A172 (cell line): ENCODE data around the gene LFNG. TPM values are rescaled to one million over a fixed set of nuclear protein-coding genes. Genes with fewer than 3 reads are reported as not detected.
A peak's percentile ranks its signal among the peaks of the same experiment; 100 is the strongest.
"Not testable (repeated sequence)": the region's sequence is repeated elsewhere in the genome, so short reads cannot be mapped to it uniquely, and the experiment has no call there.

Experiments used
- DNase-seq: peaks from one replicate; pipeline ENCODE4 v3.0.0-alpha.2; 2015; ENCODE audit warnings: low spot score
- total RNA-seq: library from RNA; depleted of rRNA; stranded (reverse); fragments of >200 nt; shearing (Covaris generic); gene quantifications from 2 replicates; pipeline ENCODE4 v1.2.3, GENCODE V29; 2014

LFNG gene
- total RNA-seq, 1 experiment from 2014 or later, result 21.2 TPM

- no peak for DNase-seq
Observed at GRCh38 chr7:2544541-2545188, 25.1 kb downstream of the LFNG start.

- no peak for DNase-seq
Observed at GRCh38 chr7:2545746-2546425, 26.3 kb downstream of the LFNG start.

DNA sequence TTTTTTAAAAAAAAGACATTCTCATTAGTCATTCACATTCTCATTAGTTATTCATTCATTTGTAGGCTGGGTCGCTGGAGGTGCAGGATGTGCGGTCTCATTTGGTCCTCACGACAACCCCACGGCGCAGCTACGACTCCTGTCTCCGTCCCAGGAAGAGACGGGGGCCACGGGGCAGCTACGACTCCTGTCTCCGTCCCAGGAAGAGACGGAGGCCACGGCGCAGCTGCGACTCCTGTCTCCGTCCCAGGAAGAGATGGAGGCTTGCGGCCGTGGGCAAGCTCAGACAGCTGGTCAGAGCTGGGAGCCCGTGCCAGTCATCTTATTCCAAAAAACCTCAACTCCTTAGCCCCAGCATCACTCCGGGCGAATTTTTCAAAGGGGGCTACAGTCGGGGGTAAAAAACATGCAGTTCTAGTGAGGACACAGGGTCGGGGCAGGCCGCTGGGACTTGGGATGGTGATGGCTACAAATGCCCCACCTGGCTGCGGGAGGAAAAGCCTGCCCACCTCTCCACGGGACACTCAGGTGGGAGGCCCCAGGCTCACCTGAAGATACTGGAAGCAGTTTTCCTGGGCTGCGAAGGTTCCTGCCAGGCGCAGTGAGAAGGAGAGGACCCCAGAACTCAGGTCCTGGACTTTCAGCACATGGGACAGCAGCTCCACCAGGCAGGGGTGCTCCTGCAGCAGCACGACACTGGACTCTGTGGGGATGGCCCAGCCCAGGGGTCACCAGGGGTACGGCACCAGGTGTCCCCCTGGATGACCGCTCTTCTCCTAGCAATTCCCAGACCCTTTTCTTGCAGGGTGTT is 27.4 kb downstream of the LFNG start:
- no peak for DNase-seq

GRCh38 chr7:2551418-2551817 is 31.8 kb downstream of the LFNG start:
- no peak for DNase-seq

GRCh38 chr7:2553108-2553507 is 33.5 kb downstream of the LFNG start:
- DNase-seq, result no peak

GRCh38 chr7:2553831-2554581 is 34.4 kb downstream of the LFNG start:
- no peak for DNase-seq

DNA sequence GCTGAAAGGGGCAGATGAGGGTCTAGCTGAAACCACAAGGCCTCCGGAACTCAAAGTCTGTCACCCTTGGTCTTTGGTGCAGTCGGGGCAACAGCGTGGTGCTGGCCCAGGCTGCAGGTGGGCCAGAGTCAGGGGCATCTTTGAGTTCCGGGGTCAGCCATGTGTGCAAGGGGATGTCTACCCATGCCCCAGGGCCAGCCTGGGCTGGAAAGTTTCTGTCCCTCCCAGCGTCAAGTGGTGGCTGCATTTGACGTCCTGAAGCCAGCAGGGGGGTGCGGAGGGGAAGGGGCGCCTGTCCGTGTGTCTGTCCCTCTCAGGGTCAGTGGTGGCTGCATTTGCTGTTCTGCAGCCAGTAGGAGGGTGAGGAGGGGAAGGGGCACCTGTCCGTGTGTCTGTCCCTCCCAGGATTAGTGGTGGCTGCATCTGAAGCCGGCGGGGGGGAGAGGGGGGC is 35.1 kb downstream of the LFNG start:
- DNase-seq, result no peak

- DNase-seq, result peak; percentile 95
Observed at GRCh38 chr7:2555121-2556052, 35.8 kb downstream of the LFNG start, which contains the start of gene BRAT1. Gene BRAT1, minus strand, starts transcription at chr7:2555524. Its CDS starts 1,093 bp downstream, at chr7:2554431.

GRCh38 chr7:2558629-2559282 is 39.2 kb downstream of the LFNG start, which contains the start of gene IQCE:
Gene IQCE, plus strand, starts transcription at chr7:2558979. Its CDS starts 203 bp downstream, at chr7:2559182.
- peak; percentile 77 for DNase-seq

DNA sequence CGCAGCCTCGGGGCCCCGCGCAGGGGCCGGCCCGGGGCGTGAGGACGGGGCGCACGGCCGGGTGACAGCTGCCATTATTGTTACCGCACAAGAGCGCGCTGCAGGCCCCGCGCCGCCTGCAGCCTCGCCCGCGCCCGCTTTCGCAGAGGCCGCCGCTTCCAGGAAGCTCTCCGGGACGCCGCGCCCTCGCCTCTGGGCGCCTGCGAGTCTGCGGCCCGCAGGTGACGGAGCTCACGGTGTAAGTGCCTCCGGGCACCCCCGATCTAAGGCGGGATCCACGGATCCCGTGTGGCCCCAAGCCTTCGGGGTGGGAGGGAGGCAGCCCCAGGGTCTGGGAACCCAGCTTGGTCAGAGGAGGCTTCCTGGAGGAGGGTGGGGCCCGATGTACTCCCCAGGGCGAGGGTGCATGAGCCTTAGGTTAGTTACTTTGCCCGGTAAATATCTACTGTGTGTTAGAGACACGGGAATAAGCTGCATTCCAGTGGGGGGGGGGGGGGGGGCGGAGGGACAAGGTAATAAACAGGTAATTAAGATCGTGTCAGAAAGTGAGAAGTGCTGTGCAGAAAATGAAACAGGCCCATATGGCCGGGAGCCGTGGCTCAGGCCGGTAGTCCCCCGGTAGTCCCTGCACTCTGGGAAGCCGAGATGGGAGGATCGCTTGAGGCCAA is 39.8 kb downstream of the LFNG start:
- DNase-seq, result no peak

DNA sequence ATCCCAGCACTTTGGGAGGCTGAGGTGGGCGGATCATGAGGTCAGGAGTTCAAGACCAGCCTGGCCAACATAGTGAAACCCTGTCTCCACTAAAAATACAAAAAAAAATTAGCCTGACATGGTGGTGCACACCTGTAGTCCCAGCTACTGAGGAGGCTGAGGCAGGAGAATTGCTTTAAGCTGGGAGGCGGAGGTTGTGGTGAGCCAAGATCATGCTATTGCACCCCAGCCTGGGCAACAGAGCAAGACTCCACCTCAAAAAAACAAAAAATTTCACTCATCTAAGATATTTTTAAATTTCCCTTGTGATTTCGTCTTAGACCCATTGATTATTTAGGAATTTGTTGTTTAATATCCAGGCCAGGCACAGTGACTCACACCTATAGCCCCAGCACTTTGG is 44.4 kb downstream of the LFNG start:
- not testable (repeated sequence) for DNase-seq

DNA sequence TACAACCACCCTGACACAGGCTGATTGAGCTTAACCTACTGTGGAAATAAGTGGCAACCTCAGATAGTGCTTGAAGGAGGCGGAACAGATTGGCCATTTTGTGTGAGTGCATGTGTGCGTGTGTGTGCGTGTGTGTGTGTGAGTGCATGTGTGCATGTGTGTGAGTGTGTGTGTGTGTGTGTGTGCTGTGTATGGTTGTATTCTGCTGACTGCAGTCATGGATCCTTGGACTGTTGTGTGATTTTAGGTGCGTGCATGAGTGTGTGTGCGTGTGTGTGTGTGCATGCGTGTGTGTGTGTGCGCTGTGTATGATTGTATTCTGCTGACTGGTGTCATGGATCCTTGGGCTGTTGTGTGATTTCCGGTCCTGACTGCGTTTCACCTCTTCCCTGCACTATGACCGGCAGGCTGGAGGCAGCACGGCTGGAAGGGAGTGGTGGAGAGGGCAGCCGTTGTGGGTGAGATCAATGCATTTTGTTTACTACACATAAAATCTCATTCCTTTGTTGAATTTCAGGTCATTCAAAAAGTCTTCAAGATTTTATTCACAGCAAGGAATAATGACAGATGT is 45.5 kb downstream of the LFNG start:
- no peak for DNase-seq

GRCh38 chr7:2566348-2566889 is 46.8 kb downstream of the LFNG start:
- no peak for DNase-seq

- no peak for DNase-seq
Observed at GRCh38 chr7:2566890-2567678, 47.5 kb downstream of the LFNG start.

DNA sequence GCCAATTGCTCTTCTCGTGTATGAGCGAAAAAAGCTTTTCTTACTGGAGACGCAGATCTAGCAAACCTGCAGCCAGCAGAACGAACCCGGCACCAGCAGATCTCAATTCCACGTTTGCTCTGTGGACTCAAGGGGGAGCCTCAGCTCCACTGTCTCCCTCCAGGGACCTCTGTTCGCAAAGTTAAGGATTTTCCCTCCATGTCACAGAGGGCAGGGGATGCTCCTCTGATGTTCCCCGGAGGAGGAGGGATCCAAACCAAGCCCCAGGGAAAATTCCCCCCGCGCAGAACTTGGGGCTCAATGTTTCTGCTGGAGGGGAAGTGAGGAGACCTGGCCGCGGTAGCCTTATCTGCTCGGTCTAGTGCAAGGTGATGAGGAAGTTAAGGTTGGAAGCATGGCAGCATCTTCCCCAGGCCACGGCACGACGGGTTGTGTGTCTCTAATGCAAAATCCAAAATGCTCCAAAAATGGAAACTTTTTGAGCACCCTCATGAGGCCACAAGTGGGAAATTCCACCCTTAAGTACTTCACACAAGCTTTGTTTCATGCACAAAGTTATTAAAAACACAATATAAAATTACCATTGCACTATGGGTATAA is 48.2 kb downstream of the LFNG start:
- DNase-seq, result no peak

GRCh38 chr7:2568521-2569223 is 49.1 kb downstream of the LFNG start:
- DNase-seq, result no peak

DNA sequence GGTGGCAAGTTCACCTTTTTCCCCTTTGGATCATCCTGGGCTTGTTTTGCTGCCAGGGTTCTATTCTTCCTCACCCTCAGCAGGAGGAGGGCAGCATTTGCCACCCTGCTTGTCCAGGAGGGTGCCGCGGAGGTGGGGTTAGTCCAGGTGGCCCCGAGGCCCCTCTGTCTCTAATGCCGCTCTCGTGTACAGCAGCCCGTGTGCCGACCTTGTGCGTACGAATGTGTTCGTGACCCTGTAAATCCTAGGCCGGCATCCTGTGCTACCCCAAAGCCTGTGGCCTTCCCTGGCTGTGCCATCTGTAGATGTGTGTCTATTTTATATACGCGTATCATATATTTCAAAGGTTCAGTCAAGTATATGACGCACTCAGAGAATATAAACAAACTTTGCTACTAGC is 49.8 kb downstream of the LFNG start:
- DNase-seq, result no peak
